ENCODE data around the gene TSC22D1.

The TSC22D1 gene

GRCh38 chr13:44440046-44440608 is 136.0 kb downstream of the TSC22D1 start:
- ChIA-PET POLR2A (no interaction called here), CTCF (interaction anchor here (0.7 to 1.0 kb wide), 3 partner anchors 197 to 531 kb away, joined by 3 to 9 read pairs (median 3); no protein-coding TSS in a partner anchor)
- DNase-seq (ENCODE audit: extremely low spot score): no peak
- TF ChIP-seq L3MBTL2 (conservative IDR thresholded peaks at IDR 0.05) (no peak), FOXM1 (IDR thresholded peaks at IDR 0.05; ENCODE audit: borderline replicate concordance) (no peak), FOXA1 (IDR thresholded peaks at IDR 0.05) (no peak), ELF4 (IDR thresholded peaks at IDR 0.05) (no peak), ZNF384 (IDR thresholded peaks at IDR 0.05) (no peak), LEF1 (IDR thresholded peaks at IDR 0.05; ENCODE audit: borderline replicate concordance) (no peak), CTBP1 (IDR thresholded peaks at IDR 0.05; ENCODE audit: borderline replicate concordance) (no peak), NFRKB (IDR thresholded peaks at IDR 0.05) (no peak), TARDBP (IDR thresholded peaks at IDR 0.05) (no peak), PKNOX1 (IDR thresholded peaks at IDR 0.05) (no peak), BHLHE40 (IDR thresholded peaks at IDR 0.05; ENCODE audit: borderline replicate concordance) (no peak), HDGF (IDR thresholded peaks at IDR 0.05; ENCODE audit: borderline replicate concordance) (no peak), SP1 (IDR thresholded peaks at IDR 0.05) (no peak), FOXK2 (IDR thresholded peaks at IDR 0.05) (no peak), SUZ12 (IDR thresholded peaks at IDR 0.05) (no peak), ARNT (IDR thresholded peaks at IDR 0.05) (no peak)

- DNase-seq (ENCODE audit: extremely low spot score): no peak
- ChIA-PET POLR2A (interaction anchor here (0.9 kb wide), 1 partner anchor 298 kb away, joined by 3 read pairs; no protein-coding TSS in a partner anchor), CTCF (no interaction called here)
- TF ChIP-seq L3MBTL2 (conservative IDR thresholded peaks at IDR 0.05) (no peak), SUZ12 (IDR thresholded peaks at IDR 0.05) (no peak), FOXK2 (IDR thresholded peaks at IDR 0.05) (no peak), SP1 (IDR thresholded peaks at IDR 0.05) (no peak), NFRKB (IDR thresholded peaks at IDR 0.05) (no peak), BHLHE40 (IDR thresholded peaks at IDR 0.05; ENCODE audit: borderline replicate concordance) (no peak), CTBP1 (IDR thresholded peaks at IDR 0.05; ENCODE audit: borderline replicate concordance) (no peak), PKNOX1 (IDR thresholded peaks at IDR 0.05) (no peak), HDGF (IDR thresholded peaks at IDR 0.05; ENCODE audit: borderline replicate concordance) (no peak), ARNT (IDR thresholded peaks at IDR 0.05) (no peak), FOXM1 (IDR thresholded peaks at IDR 0.05; ENCODE audit: borderline replicate concordance) (no peak), FOXA1 (IDR thresholded peaks at IDR 0.05) (no peak), ELF4 (IDR thresholded peaks at IDR 0.05) (no peak), LEF1 (IDR thresholded peaks at IDR 0.05; ENCODE audit: borderline replicate concordance) (no peak), TARDBP (IDR thresholded peaks at IDR 0.05) (no peak), ZNF384 (IDR thresholded peaks at IDR 0.05) (no peak)
Observed at GRCh38 chr13:44439452-44440024, 136.6 kb downstream of the TSC22D1 start.

GRCh38 chr13:44438234-44438579 is 137.9 kb downstream of the TSC22D1 start:
- TF ChIP-seq TARDBP (IDR thresholded peaks at IDR 0.05): no peak
- TF ChIP-seq SUZ12 (IDR thresholded peaks at IDR 0.05): no peak
- no peak for TF ChIP-seq HDGF (IDR thresholded peaks at IDR 0.05; ENCODE audit: borderline replicate concordance)
- TF ChIP-seq ELF4 (IDR thresholded peaks at IDR 0.05): no peak
- TF ChIP-seq ZNF384 (IDR thresholded peaks at IDR 0.05): no peak
- TF ChIP-seq ARNT (IDR thresholded peaks at IDR 0.05): no peak
- no peak for TF ChIP-seq FOXK2 (IDR thresholded peaks at IDR 0.05)
- no peak for TF ChIP-seq FOXM1 (IDR thresholded peaks at IDR 0.05; ENCODE audit: borderline replicate concordance)
- no peak for TF ChIP-seq CTBP1 (IDR thresholded peaks at IDR 0.05; ENCODE audit: borderline replicate concordance)
- TF ChIP-seq PKNOX1 (IDR thresholded peaks at IDR 0.05): no peak
- TF ChIP-seq L3MBTL2 (conservative IDR thresholded peaks at IDR 0.05): no peak
- TF ChIP-seq NFRKB (IDR thresholded peaks at IDR 0.05): no peak
- CTCF ChIA-PET: interaction anchor here (0.6 to 1.5 kb wide), 2 partner anchors 178 to 530 kb away, joined by 7 read pairs; no protein-coding TSS in a partner anchor

GRCh38 chr13:44437356-44438233 is 138.5 kb downstream of the TSC22D1 start:
- TF ChIP-seq FOXK2 (IDR thresholded peaks at IDR 0.05) (no peak), NFRKB (IDR thresholded peaks at IDR 0.05) (no peak), ARNT (IDR thresholded peaks at IDR 0.05) (no peak)
- CTCF ChIA-PET: interaction anchor here (0.7 to 1.5 kb wide), 5 partner anchors 246 to 532 kb away, joined by 3 to 7 read pairs (median 4); no protein-coding TSS in a partner anchor
- POLR2A ChIA-PET: interaction anchor here (0.6 to 2.9 kb wide), 29 partner anchors 10 to 536 kb away, joined by 3 to 29 read pairs (median 4); no protein-coding TSS in a partner anchor
- no peak for DNase-seq (ENCODE audit: extremely low spot score)

More at GRCh38 chr13:44438234-44438579, 137.9 kb downstream of the TSC22D1 start:
- no peak for DNase-seq (ENCODE audit: extremely low spot score)
- POLR2A ChIA-PET: interaction anchor here (2.2 kb wide), 1 partner anchor 297 kb away, joined by 24 read pairs; no protein-coding TSS in a partner anchor

- TF ChIP-seq TARDBP (IDR thresholded peaks at IDR 0.05): no peak
- TF ChIP-seq ELF4 (IDR thresholded peaks at IDR 0.05): peak; percentile 51; the same call in 1 of the 2 replicates
- TF ChIP-seq ARNT (IDR thresholded peaks at IDR 0.05): no peak
- TF ChIP-seq FOXK2 (IDR thresholded peaks at IDR 0.05): no peak
- TF ChIP-seq SUZ12 (IDR thresholded peaks at IDR 0.05): no peak
- no peak for TF ChIP-seq PKNOX1 (IDR thresholded peaks at IDR 0.05)
- TF ChIP-seq ZNF384 (IDR thresholded peaks at IDR 0.05): no peak
- TF ChIP-seq FOXA1 (IDR thresholded peaks at IDR 0.05): no peak
- TF ChIP-seq CTBP1 (IDR thresholded peaks at IDR 0.05; ENCODE audit: borderline replicate concordance): no peak
- peak; percentile 34; the same call in 1 of the 2 replicates for TF ChIP-seq L3MBTL2 (conservative IDR thresholded peaks at IDR 0.05)
- no peak for TF ChIP-seq HDGF (IDR thresholded peaks at IDR 0.05; ENCODE audit: borderline replicate concordance)
- TF ChIP-seq FOXM1 (IDR thresholded peaks at IDR 0.05; ENCODE audit: borderline replicate concordance): no peak
- TF ChIP-seq NFRKB (IDR thresholded peaks at IDR 0.05): no peak
- no peak for TF ChIP-seq BHLHE40 (IDR thresholded peaks at IDR 0.05; ENCODE audit: borderline replicate concordance)
- TF ChIP-seq SP1 (IDR thresholded peaks at IDR 0.05): no peak
- TF ChIP-seq LEF1 (IDR thresholded peaks at IDR 0.05; ENCODE audit: borderline replicate concordance): no peak
- peak; percentile 86 for DNase-seq (ENCODE audit: extremely low spot score)
- ChIA-PET POLR2A (interaction anchor here (0.6 to 2.9 kb wide), 30 partner anchors 9 to 535 kb away, joined by 3 to 29 read pairs (median 4); no protein-coding TSS in a partner anchor), CTCF (interaction anchor here (0.7 to 1.5 kb wide), 5 partner anchors 245 to 531 kb away, joined by 3 to 7 read pairs (median 4); no protein-coding TSS in a partner anchor)
Observed at GRCh38 chr13:44436589-44437337, 139.4 kb downstream of the TSC22D1 start.

Data from HEK293T (cell line).